NAMALWA (cell line): Measurements from ENCODE around the gene IRAK1.
"Not testable (repeated sequence)": the region's sequence is repeated elsewhere in the genome, so short reads cannot be mapped to it uniquely, and the experiment has no call there.

Experiments used
- DNase-seq: peaks from one replicate; pipeline ENCODE4 v3.0.0-alpha.2; 2015; ENCODE audit warnings: low spot score

Gene IRAK1

DNA sequence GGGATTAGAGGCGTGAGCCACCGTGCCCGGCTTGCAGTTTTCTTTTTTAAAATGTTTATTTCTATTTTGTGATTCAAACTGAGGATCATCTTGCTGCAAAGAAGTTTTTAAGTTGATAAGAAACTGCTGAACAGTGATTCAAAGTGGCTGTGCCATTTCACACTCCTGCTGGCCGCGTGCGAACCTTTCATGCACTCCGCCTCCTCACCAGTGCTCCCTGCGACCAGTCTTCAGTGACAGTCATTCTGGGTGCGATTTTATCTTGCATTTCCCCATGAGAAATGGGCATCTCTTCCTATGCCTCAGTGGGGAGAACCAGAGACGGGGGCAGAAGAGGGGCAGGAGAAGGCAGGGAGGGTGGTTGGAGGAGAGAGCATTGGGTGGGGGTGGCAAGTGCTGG lies 25.7 kb downstream of the IRAK1 start:
- no peak for DNase-seq

DNA sequence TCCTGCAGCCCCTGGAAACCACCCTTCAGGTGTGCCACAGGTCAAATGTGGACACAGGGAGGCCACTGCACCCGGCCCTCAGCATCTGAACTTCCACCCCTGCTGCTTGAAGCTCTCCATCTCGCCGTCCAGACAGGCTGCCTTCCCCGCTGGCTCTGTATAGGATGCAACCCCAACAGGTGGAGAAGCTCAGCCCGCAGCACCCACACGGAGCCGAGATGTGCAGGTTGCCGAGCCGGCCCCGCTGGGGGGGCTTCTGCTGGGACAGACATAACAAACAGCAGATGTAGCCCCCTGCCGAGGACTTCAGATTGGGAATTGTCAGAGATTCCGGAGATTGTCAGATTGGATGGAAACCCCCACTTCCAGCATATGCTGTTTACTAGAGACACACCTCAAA lies 26.6 kb downstream of the IRAK1 start:
- DNase-seq: no peak

DNA sequence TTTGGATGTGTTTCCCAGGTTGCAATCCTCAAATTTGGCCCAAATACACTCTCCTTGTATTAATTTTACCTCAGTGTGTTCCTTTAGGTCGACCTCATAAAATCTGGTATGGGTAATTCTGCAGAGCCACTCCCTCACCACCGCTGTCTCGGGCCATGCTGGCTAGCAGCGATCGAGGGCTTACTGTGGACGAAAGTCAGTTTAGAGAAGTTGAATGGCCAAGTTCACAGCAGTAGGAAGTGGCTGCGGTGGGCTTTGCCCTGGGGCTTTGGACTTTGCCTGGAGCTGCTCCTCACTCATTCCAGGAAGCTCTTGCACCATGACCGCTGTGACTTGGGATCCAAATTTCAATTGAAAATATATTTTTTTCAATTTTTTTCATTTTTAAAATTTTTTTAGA lies 27.5 kb downstream of the IRAK1 start:
- no peak for DNase-seq

DNA sequence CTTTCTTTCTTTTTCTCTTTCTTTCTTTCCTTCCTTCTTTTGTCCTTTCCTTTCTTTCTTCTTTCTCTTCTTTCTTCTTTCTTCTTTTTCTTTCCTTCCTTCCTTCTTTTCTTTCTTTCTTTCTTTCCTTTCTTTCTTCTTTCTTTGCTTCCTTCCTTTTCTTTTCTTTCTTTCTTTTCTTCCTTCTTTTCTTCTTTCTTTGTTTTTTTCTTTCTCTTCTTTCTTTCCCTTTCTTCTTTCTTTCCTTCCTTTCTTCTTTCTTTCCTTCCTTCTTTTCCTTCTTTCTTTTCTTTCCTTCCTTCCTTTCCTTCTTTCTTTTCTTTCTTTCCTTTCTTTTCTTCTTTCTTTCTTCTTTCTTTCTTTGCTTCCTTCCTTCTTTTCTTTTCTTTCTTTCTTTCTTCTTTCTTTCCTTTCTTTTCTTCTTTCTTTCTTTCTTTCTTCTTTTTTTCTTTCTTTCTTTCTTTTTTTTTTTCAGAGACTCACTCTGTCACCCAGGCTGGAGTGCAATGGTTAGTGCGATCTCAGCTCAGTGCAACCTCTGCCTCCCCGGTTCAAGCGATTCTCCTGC lies 28.6 kb downstream of the IRAK1 start:
- no peak for DNase-seq

DNA sequence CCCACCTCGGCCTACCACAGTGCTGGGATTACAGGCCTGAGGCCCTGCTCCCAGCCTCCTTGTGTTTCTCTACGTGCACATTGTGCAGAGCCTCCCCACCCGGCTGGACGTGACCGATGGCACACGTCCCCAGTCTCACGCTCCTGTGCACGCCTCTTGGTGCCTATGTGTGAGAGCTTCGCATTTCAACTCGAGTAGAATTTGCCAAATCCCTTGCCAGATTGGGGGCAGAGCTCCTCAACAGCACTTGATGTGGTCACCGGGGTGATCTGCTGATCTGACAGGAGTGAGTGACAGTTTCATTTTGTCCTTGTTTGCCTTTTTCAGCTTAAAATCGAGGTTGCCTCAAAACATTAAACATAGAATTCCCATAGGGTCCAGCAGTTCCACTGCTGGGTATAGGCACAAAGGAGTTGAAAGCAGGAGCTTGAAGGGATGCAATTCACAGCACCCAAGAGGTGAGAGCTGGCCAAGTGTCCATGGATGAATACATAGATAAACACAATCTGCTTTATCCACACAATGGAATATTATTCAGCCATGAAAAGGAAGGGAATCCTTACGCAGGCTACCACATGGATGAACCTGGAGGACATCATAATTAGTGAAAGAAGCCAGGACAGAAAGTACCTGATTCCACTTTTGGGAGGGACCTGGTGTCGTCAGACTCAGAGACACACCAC lies 29.6 kb downstream of the IRAK1 start:
- DNase-seq: no peak

DNA sequence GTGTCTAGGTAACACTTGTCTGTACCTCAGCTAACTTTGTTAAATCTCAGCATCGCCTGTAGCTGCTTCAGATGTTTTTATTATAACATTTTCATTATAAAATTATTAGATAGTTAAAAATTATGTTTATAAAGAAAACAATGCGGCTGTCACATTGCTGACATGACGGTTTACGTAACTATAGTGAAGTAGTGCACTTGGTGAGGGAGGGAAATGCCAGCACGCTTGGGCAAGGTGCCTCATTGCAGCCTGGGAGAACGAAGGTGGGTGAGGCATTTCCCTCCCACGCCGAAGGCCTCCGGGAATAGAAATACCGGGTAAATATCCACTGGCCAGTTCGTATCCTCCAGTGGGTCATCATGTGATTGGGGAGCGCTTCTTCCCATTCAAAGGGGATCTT lies 31.2 kb downstream of the IRAK1 start:
- DNase-seq: no peak

DNA sequence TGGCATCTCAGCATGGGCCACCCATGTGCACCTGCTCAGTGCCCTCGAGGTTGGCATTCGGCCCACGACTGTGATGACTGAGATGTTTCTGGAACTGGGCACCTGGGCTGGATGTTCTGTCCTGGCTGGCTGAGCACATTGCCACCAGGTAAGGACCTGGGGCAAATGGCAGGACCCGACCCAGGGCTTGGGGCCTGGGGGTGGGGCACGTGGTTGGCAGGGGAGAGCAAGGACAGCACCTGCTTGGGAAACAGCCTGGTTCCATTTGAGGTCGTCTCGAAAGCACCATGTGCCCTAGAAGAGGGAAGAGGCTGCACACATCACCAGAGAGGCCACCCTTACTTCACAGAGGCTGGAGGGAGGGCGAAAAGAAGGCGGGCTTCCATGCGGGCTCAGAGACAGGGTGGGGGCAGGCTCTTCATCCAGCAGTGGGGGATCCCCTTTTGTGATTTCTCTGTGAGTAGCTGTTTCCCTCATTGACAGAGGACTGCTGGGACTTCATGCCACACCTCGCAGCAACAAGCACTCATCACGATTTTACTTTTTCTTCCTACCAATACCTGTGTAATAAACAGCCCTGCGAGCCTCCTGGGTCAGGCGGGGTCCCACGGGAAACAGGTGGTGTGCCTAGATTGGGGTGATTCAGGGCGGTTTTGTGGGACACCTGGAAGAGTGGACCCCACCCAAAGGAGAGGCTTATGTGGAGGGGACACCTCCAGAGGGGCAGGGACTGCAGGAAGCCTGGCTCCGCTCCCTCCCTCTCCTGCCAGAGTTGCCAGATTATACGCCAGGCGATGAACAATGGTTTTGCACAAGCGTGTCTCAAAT lies 35.1 kb downstream of the IRAK1 start:
- DNase-seq: peak; percentile 51

DNA sequence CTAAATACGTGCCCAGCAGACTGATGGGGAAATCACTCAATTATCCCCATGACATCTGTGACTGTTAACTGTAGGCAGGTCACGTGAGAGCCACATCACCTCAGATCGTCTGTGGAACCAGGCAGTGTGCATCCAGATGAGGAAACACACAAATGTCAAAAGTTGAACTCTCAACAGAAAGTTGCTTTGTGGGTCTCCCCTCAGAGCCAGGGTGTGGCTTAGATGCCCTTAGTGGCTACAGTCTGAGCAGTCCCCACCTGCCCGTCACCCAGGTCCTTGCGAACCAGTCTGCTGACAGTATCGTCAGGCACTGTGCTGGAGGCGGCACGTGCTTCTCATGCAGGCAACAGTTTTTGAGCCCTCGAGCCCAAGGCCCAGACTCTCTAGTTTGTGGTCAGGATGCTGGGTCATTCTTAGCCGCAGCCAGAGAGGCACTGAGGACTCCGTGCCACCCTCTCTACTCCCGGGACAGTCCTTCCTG lies 36.3 kb downstream of the IRAK1 start:
- DNase-seq: peak; percentile 30

DNA sequence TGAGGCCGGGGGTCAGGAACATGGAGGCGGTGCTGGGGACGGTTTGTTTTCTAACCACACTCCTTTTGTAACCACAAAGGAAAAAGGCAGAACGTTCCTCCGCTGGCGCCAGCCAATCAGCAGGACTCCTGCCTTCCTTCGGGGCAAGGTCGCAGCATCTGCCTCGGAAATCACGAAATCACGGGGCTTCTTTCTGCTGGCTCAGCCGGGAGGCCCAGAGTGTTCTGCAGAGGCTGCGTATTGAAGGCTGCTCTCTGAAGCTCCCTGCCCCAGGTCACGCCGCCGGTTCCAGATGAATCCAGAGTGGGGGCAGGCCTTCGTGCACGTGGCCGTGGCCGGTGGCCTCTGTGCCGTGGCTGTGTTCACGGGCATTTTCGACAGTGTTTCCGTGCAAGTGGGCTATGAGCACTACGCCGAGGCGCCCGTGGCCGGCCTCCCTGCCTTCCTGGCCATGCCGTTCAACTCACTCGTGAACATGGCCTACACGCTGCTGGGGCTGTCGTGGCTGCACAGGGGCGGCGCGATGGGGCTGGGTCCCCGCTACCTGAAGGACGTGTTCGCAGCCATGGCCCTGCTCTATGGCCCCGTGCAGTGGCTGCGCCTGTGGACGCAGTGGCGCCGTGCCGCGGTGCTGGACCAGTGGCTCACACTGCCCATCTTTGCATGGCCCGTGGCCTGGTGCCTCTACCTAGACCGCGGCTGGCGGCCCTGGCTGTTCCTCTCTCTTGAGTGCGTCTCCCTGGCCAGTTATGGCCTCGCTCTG lies 37.8 kb downstream of the IRAK1 start:
- DNase-seq: no peak

DNA sequence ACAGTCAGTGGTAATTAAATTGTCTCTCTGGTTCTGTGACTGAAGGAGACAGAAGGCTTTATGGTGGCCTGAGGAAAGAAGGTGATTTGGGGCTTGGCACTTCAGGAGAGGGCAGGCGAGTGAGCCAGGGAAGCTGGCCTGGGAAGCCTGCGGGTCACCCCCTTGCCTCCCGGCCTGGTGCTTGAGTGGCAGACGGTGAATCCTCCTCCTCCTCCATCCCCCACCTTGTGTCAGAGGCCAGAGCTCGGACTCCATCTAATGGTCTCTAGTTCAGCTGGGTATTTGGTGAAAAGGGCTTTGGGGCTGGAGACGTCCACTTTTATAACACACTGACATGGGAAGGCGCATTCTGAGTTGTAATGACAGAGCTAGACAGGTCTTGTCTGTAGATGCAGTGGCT lies 38.5 kb downstream of the IRAK1 start:
- no peak for DNase-seq

DNA sequence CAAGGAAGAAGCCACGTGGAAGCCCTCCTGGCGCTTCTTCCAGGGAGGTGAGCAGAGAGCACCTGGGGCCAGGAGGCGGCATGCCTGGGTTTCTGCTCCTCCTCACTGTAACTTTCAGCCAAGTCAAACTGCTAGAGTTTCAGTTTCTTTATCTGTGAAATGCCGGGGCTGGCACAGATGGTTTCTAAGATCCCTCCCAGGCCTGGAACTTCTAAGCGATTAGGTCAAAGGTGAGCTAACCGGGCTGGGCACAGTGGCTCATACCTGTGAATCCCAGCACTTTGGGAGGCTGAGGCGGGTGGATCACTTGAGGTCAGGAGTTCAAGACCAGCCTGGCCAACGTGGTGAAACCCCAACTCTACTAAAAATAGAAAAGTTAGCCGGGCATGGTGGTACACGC lies 39.3 kb downstream of the IRAK1 start:
- not testable (repeated sequence) for DNase-seq

DNA sequence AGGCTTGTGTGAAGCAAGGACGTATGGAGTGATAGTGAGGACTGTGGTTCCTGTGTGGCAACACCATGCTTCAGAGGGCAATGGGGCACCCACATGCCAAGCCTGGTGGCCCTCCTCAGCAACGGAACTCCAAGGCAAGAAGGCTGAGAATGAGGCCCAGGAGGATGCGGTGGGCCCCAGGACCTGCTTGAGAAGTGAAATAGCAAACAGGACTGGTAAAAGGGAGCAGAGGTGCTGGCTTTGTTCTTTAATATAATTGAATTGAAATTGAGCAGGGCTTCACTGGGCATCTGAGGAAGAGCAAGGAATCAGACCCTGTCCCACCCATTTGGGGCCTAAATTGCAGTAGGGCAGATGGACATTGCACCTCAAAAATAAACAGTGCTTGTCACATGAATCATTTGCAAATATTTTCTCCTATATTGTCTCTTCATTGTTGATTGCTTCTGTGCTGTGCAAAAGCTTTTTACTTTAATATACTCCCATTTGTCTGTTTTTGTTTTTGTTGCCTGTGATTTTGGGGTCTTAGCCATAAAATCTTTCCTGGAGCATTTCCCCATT lies 44.9 kb downstream of the IRAK1 start:
- peak; percentile 1 for DNase-seq

DNA sequence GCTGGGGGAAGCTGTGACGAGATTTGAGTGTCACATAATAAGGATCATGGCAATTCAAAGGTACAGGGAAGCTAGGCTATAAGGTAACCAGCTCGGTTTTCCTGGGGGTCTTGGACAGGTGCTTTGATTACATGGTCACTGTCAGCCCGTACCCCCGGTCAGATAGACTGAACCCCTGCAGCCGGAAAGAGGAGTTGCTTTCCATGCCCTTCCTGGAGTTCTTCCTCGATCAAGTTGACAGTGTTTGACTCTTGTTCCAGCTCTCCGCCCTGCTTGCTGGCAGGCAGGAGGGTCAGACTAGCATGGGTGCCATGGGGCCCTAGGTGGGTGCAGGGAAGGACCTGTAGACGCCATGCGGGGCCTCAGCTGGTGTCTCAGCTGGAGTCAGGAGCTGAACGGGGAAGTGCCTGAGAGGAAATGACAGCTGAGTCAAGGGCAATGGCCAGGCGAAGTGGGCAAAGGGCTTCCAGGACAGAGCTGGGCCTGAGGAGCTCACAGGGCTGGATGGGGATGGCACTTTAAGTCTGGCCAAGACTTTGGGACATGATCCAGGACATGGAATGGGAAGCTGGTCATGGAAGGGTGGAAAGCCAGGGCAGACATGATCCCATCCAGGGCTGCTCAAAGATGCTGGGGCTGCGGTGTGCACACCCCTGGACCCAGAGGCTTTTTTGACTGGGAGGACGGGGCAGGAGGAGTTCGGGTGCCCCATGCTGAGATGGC lies 45.5 kb downstream of the IRAK1 start:
- DNase-seq: no peak

DNA sequence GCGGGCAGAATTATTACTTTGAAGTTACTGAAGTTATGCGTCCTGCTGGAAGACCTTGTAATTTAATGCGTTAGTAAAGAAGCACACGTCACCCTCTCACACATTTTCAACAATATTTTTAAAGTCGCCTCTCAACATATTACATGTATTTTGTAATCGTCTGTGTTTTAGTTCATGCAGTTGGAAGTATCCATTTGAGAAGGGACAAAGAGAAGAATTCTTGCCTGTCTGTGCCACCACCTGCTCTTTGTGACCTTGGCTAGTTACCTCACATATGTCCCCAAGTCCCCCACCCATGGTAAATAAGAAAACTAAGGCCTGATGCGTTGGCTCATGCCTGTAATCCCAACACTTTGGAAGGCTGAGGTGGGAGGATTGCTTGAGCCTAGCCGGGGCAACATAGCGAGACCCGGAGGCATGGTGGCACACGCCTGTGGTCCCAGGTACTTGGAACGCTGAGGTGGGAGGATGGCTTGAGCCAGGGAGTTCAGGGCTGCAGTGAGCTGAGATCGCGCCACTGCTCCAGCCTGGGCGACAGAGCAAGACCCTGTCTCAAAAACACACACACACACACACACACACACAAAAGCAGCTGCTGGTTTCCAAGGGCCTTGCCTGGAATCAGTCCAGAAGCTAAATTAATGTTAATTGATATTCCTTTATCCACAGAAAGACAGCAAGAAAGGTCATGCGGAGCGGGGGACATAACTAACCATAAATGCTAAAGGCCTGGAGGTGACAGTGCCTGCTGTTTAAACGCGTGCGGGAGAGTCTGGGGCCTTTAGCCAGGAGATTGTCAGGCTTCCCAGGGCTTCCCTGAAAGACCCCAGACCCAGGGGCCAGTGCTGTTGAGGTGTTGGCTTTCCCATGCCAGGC lies 46.3 kb downstream of the IRAK1 start:
- no peak for DNase-seq

DNA sequence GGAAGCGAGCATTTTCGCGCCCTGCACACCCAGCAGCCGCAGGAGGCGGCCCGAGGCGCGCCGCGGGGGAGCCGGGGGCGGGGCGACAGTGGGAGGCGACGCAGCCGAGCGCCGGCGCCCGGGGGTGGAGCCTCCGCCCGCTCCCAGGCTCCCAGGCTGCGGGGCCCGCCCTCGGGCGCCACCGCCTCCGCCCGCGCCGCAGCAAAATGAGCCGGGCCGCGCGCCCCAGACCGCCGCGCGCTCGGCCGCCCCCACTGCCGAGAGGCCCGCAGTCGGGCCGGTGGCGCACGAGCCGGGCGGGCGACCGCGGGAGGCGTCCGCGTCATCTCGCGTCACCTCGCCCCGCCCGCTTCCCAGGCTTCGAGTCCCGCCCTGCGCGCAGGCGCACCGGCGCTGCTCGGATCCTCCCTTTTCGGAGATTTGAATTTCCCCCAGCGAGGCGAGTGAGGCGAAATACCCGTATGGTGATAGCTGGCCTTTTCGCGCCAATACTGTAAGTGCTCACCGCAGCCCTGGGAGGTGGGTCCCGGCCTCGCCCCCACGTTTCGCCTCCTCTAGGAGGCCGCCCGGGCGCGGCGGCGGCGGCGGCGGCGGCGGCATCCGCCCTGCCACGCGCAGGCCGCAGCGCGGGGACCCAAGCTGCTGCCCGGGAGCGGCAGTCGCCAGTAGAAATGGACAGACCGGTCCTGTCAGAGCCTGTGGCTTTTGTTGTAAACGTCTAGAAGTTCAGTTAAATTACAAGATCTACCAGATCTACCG lies 47.2 kb downstream of the IRAK1 start, which contains the start of gene TMEM187:
TSS of gene TMEM187 (plus strand) at position 387 of the 759 bp plus-strand sequence. CDS start 9,309 bp downstream, outside the sequence.
- peak; percentile 94 for DNase-seq

DNA sequence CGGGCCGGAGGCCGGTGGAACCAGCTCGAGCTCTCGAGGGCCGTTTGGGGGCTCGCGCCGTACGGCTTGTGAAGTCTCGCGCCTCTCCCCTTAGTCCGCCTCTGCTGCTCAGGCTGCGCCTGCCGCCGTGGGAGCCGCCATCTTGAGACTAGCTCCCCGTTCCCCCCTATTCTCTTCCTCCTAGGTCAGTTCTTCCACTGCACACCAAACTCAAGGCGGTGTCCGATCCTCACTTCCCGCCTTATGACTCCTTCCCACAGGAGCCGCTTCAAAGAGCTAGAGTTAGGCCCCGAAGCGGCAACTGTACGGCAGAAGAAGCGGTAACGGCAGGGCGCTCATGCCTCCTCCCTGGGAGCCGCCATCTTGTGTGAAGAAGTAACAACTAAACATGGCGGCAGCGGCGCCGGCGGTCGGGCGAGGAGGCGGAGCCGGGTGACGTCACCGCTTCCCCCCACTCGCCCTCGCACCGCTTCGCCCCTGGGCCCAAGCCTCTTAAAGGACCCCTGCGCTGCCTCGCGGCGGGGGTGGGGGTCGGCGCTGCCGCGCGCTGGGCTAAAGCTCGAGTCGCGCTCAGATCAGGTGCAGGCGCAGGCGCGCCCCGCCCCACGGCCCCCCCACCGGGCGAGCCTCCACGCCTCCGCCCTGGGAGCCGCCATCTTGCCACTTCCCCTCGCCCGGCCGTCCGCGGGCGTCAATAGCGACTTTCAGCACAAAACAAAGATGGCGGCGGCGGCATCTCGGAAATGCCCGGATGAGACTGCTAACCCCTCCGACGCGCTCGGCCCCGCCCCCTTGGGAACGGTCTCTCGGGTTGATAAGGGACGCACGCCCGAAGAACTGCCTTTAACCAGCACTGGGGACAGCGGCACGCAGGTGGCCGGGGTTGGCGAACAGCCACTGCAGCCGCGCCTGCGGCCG lies 48.0 kb downstream of the IRAK1 start, which contains the start of gene HCFC1:
TSS of gene HCFC1 (minus strand) at position 369 of the 918 bp plus-strand sequence. CDS start 978 bp downstream, outside the sequence.
- DNase-seq: peak; percentile 88

DNA sequence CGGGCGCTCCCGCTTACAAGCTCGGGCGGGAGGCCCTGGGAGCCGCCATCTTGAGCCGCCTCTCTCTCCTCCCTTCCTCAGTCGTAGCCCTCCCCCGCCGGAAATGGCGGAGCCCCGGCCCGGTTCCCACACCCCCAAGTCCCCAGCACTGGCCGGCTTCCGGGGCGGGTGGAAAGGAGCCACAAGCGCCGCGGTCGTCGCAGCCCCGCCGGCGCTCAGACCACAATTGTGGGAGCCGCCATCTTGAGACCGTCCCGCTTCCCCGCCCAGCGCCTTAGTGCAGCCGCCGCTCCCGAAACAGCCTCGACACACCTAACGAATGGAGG lies 48.6 kb downstream of the IRAK1 start:
- DNase-seq: peak; percentile 84
